ENCODE measurements around the gene KIAA0930.

The KIAA0930 gene

DNA sequence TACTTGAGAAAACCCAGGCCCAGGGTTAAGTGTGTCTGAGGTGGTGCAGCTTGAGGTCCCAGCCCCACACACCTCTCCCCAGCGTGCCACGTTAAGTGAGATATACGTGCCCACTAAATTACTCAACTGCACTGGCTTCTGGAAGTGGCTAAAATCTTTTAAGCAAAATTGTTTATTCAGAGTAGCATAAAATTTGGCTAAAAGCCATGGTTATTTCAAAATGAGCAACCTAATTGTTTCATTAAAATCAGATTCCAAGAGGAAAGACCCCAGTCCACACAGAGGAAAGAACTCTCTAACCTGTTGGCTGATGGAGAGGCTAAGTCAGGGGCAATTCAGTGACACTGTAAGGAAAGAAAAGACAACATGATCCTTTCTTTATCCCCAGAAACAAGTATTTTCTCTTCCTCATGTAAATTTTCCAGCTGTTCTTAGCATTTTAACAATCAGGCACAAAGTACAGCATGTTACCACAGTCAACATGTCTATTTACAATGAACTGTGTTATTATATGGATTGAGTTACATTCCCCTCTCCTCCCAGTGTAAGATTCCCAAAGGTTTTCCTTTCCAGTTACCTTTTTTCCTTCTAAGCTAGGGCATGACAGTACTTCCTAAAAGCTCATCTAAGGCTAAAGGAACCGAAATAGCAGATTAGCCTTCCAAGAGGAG, 50.4 kb downstream of the KIAA0930 start:
- no peak for DNase-seq (ENCODE audit: low read depth, low spot score)
- no peak overlapping the region for H3K4me3 ChIP-seq (ENCODE audit: low read depth, low read length)
- in situ Hi-C loops (cut with HindIII; ENCODE audit: low sequenced_read_pairs), result no loop called here
- TF ChIP-seq, protein P1, sequence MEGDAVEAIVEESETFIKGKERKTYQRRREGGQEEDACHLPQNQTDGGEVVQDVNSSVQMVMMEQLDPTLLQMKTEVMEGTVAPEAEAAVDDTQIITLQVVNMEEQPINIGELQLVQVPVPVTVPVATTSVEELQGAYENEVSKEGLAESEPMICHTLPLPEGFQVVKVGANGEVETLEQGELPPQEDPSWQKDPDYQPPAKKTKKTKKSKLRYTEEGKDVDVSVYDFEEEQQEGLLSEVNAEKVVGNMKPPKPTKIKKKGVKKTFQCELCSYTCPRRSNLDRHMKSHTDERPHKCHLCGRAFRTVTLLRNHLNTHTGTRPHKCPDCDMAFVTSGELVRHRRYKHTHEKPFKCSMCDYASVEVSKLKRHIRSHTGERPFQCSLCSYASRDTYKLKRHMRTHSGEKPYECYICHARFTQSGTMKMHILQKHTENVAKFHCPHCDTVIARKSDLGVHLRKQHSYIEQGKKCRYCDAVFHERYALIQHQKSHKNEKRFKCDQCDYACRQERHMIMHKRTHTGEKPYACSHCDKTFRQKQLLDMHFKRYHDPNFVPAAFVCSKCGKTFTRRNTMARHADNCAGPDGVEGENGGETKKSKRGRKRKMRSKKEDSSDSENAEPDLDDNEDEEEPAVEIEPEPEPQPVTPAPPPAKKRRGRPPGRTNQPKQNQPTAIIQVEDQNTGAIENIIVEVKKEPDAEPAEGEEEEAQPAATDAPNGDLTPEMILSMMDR (IDR thresholded peaks at IDR 0.05; ENCODE audit: low read depth, low read length), result no peak

DNA sequence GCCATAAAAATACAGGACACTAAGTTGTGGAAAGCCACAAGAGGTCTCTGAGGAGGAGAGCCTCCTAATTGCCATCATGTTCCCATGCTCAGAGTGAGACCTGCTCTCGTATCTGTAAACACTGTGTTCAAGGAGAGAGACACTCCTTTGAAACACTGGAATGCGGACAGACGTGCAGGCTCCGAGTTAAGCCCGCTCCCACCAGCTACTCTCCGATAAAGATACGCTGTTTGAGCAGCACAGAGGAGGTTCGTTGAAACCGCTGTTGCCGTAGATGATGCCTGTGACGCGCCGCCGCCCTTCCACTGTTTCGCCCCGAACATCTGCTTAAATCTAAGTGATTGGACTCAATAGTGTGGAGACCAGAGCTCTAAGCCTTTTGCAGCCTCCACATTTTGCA, 51.9 kb downstream of the KIAA0930 start:
- TF ChIP-seq, protein P1 (IDR thresholded peaks at IDR 0.05; ENCODE audit: low read depth, low read length), result no peak
- no peak for DNase-seq (ENCODE audit: low read depth, low spot score)
- in situ Hi-C loops (cut with HindIII; ENCODE audit: low sequenced_read_pairs), result no loop called here
- no peak overlapping the region for H3K4me3 ChIP-seq (ENCODE audit: low read depth, low read length)

DNA sequence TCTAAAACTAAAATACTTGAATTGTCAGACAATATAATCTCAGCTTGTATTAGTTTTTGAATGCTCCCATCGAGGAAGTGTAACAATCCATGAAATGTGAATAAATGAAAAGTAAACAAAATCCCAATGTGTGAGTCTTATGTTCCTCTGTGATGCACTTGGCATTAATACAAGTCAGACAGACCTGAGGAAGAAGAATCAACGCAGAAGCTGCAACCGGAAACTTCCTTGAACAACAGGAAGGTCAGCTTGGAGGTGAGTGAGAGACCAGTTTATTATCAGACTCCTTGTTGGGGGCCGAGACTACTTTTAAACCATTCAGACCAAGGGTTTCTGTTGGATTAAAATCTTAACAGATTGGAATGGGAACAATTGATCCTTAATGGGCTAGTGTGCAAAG, 52.8 kb downstream of the KIAA0930 start:
- no peak for DNase-seq (ENCODE audit: low read depth, low spot score)
- in situ Hi-C loops (cut with HindIII; ENCODE audit: low sequenced_read_pairs), result no loop called here
- no peak overlapping the region for H3K4me3 ChIP-seq (ENCODE audit: low read depth, low read length)
- TF ChIP-seq, protein P1 (IDR thresholded peaks at IDR 0.05; ENCODE audit: low read depth, low read length), result no peak

DNA sequence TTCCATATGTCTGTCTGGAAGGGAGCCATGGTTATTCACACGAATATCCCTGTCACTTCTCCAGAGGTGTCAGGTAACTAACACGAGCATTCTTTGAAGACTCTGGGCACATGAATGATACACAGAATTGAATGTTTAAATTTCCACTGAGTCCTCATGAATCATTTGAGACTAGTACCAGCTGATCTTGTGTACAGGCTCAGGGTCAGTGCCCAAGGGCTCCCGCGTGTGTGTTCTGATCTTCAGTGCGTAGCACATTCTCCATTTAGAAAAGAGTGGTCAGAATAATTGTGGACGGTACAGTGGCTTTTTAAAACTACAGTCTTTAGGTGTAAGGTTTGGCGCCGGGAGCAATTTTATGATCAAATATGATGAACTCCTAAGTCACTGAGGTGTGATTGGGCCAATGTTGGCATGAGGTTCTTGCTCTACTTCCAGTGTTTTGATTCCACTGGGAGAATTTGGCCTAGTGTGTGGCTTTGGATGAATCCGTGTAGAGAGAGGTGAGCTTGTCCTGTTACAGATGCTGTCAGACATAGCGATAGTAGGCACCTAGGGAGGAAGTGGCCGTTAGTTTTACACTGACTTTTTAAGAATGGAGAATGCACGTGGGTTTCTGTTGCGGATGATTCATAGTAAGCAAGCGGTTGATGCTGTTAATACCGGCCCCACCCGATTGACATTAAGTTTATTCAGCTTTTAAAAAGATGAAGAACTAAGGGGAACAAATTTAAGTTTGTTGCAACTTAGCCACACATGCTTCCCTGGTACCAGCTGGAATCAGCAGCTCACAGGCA, 54.8 kb downstream of the KIAA0930 start:
- in situ Hi-C loops (cut with HindIII; ENCODE audit: low sequenced_read_pairs), result no loop called here
- TF ChIP-seq, protein P1 (IDR thresholded peaks at IDR 0.05; ENCODE audit: low read depth, low read length), result no peak
- no peak for DNase-seq (ENCODE audit: low read depth, low spot score)

DNA sequence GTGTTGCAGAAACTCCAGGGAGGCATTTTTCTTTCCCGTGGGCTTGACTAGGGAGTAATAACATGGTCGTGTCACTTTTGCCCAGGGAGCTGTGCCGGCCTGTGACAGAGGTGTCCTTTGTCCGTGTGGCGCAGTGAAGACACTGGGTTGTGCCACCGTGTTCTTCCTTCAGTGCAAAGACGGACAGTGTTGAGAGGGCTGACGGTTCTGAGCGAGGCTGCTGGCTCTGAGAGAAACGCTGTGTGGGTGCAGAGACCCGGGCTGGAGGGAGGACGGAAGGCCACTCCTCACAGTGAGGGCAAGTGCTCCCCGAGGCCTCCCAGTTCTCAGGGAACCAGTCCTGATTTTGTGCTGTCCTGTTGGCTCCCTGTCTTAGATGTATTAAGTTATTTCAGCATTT, 56.7 kb downstream of the KIAA0930 start:
- DNase-seq (ENCODE audit: low read depth, low spot score), result no peak
- TF ChIP-seq, protein P1 (IDR thresholded peaks at IDR 0.05; ENCODE audit: low read depth, low read length), result no peak
- no peak overlapping the region for H3K4me3 ChIP-seq (ENCODE audit: low read depth, low read length)
- in situ Hi-C loops (cut with HindIII; ENCODE audit: low sequenced_read_pairs), result no loop called here

More for the DNA sequence above, 54.8 kb downstream of the KIAA0930 start:
- H3K4me3 ChIP-seq (ENCODE audit: low read depth, low read length), result no peak overlapping the region

DNA sequence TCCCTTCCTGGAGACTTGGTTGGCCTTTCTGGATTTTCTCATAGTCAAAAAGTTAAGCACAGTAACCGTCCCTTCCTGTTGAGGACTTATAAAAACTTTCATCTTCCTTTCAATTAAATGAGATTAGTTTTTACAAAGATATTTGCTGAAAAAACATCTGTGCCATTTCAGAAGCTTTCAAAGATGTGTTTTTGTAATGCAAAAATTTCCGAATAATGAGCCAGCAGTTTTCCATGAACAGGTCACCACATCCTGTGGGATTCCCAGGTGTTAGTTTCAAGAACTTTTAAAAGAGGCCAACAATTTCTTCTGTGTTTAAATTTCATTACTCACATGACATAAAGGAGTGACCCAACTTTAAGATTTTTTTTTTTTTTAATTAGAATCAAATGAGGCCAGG, 58.9 kb downstream of the KIAA0930 start:
- no peak for DNase-seq (ENCODE audit: low read depth, low spot score)
- in situ Hi-C loops (cut with HindIII; ENCODE audit: low sequenced_read_pairs), result no loop called here
- no peak overlapping the region for H3K4me3 ChIP-seq (ENCODE audit: low read depth, low read length)
- TF ChIP-seq, protein P1 (IDR thresholded peaks at IDR 0.05; ENCODE audit: low read depth, low read length), result no peak

All from astrocyte of the spinal cord (primary cell).